GM18873 (cell line): ENCODE data around the gene STRIP1.
"Not testable (repeated sequence)": the region's sequence is repeated elsewhere in the genome, so short reads cannot be mapped to it uniquely, and the experiment has no call there.

Experiments
- ATAC-seq: cut with Tn5 transposase; IDR thresholded peaks from one replicate; pipeline ENCODE4 v1.9.1; 2021; ENCODE audit warnings: mild to moderate bottlenecking, moderate library complexity, moderate number of reproducible peaks; ENCODE audit not compliant: unreplicated experiment, low FRiP score

STRIP1 gene

GRCh38 chr1:110067893-110068645, 33.6 kb downstream of the STRIP1 start:
- ATAC-seq = no peak

- no peak for ATAC-seq
These were observed 34.4 kb downstream of the STRIP1 start for GRCh38 chr1:110068646-110069403.

GRCh38 chr1:110069404-110070281, 35.2 kb downstream of the STRIP1 start:
- ATAC-seq = no peak

- no peak for ATAC-seq
These were observed 35.9 kb downstream of the STRIP1 start for GRCh38 chr1:110070282-110070669.

- ATAC-seq = no peak
These were observed 36.3 kb downstream of the STRIP1 start, which contains the start of gene ALX3 for GRCh38 chr1:110070671-110071242. TSS of gene ALX3 (minus strand) at chr1:110070672. CDS start at chr1:110070612, 60 bp downstream.

- ATAC-seq = no peak
These were observed 39.7 kb downstream of the STRIP1 start for GRCh38 chr1:110074166-110074565.

GRCh38 chr1:110076789-110077500, 42.5 kb downstream of the STRIP1 start:
- ATAC-seq = no peak

- not testable (repeated sequence) for ATAC-seq
These were observed 45.6 kb downstream of the STRIP1 start for GRCh38 chr1:110079995-110080394.

- no peak for ATAC-seq
These were observed 46.6 kb downstream of the STRIP1 start for GRCh38 chr1:110081061-110081460.

- no peak for ATAC-seq
These were observed 48.1 kb downstream of the STRIP1 start for GRCh38 chr1:110082477-110082876.

GRCh38 chr1:110083061-110083865, 48.8 kb downstream of the STRIP1 start:
- ATAC-seq = no peak

GRCh38 chr1:110083866-110084226, 49.4 kb downstream of the STRIP1 start:
- no peak for ATAC-seq

GRCh38 chr1:110084227-110085078, 50.0 kb downstream of the STRIP1 start:
- no peak for ATAC-seq

GRCh38 chr1:110085671-110086070, 51.2 kb downstream of the STRIP1 start:
- no peak for ATAC-seq

GRCh38 chr1:110086961-110087360, 52.5 kb downstream of the STRIP1 start:
- ATAC-seq = no peak

GRCh38 chr1:110087812-110088738, 53.7 kb downstream of the STRIP1 start:
- ATAC-seq = no peak

GRCh38 chr1:110088739-110089316, 54.4 kb downstream of the STRIP1 start:
- ATAC-seq = no peak
